H1 (cell line): Measurements from ENCODE around the gene ELOVL1. TPM values are rescaled to one million over a fixed set of nuclear protein-coding genes. Genes with fewer than 3 reads are reported as not detected.

Experiments
- CTCF ChIA-PET: fragments of 300-600 bp; sonication (Branson Sonifier 250); formaldehyde crosslinking; loops from one replicate; lab custom pipeline; 2021; ENCODE audit not compliant: partially characterized antibody; lab: Charles Lee
- POLR2A ChIA-PET: fragments of 300-600 bp; sonication (Branson Sonifier 250); formaldehyde crosslinking; loops from one replicate; lab custom pipeline; 2021; ENCODE audit warnings: inconsistent platforms; ENCODE audit not compliant: partially characterized antibody; lab: Charles Lee
- DNase-seq, 2 experiments: peaks; one replicate each; pipeline versions ENCODE4 v3.0.0 to v3.0.0-alpha.2; 2010 to 2022; ENCODE audit warnings: low spot score in 2 of 2, low read depth in 1 of 2, mixed read lengths in 1 of 2
- FAIRE-seq: peaks from 2 replicates; lab custom pipeline; 2011; peaks lifted over from hg19 to GRCh38; lab: Jason Lieb, UNC
- H2AFZ ChIP-seq: 2 replicates; pipeline ENCODE4 v1.8.1; 2012; ENCODE audit warnings: low read length, inconsistent platforms
- H2AK5ac ChIP-seq: 2 replicates; pipeline ENCODE4 v1.6.1; 2013; ENCODE audit warnings: low read depth, low read length
- H2BK120ac ChIP-seq: replicated peaks from 2 replicates; pipeline ENCODE3; 2013; ENCODE audit warnings: low read depth, low read length, inconsistent platforms
- H2BK12ac ChIP-seq: 2 replicates; pipeline ENCODE4 v1.6.1; 2013; ENCODE audit warnings: low read depth, low read length
- H2BK15ac ChIP-seq: 2 replicates; pipeline ENCODE4 v1.6.1; 2013; ENCODE audit warnings: low read length
- H2BK20ac ChIP-seq: 2 replicates; pipeline ENCODE4 v1.6.1; 2013; ENCODE audit warnings: low read length
- H2BK5ac ChIP-seq: 2 replicates; pipeline ENCODE4 v1.6.1; 2013; ENCODE audit warnings: low read depth, low read length
- H3K14ac ChIP-seq: 2 replicates; pipeline ENCODE4 v1.6.1; 2013; ENCODE audit warnings: inconsistent platforms; ENCODE audit not compliant: insufficient read length
- H3K18ac ChIP-seq: 2 replicates; pipeline ENCODE4 v1.6.1; 2013; ENCODE audit warnings: low read length; ENCODE audit errors: extremely low read depth
- H3K23ac ChIP-seq: 2 replicates; pipeline ENCODE4 v1.6.1; 2013; ENCODE audit warnings: inconsistent platforms; ENCODE audit not compliant: insufficient read length
- H3K23me2 ChIP-seq: 2 replicates; pipeline ENCODE4 v1.6.1; 2013; ENCODE audit warnings: low read depth, low read length
- H3K27ac ChIP-seq: 2 replicates; pipeline ENCODE4 v1.6.1; 2011; ENCODE audit warnings: low read depth, low read length, inconsistent platforms
- H3K27me3 ChIP-seq, 4 experiments: replicated peaks in 1 of 4; 1 replicate in 1 of 4; 2 replicates in 3 of 4; pipeline versions ENCODE4 v1.6.1 to v1.8.1; 2011 to 2013; ENCODE audit warnings: low read length in 3 of 4, mild to moderate bottlenecking in 3 of 4, inconsistent platforms in 2 of 4, mixed read lengths in 2 of 4, moderate library complexity in 1 of 4; ENCODE audit not compliant: control insufficient read depth in 3 of 4, insufficient read depth in 3 of 4; ENCODE audit errors: extremely low read depth in 1 of 4
- H3K36me3 ChIP-seq, 4 experiments: 2 replicates each; pipeline versions ENCODE4 v1.6.1 to v1.8.1; 2011 to 2013; ENCODE audit warnings: mild to moderate bottlenecking in 4 of 4, low read length in 3 of 4, moderate library complexity in 2 of 4, control low read depth in 1 of 4, inconsistent platforms in 1 of 4; ENCODE audit not compliant: insufficient read depth in 4 of 4, control insufficient read depth in 2 of 4
- H3K4ac ChIP-seq: replicated peaks from 2 replicates; pipeline ENCODE3; 2013; ENCODE audit warnings: low read length, low read depth, mixed read lengths, inconsistent platforms; ENCODE audit not compliant: insufficient read length
- H3K4me1 ChIP-seq, 4 experiments: replicated peaks in 1 of 4; 1 replicate in 1 of 4; 2 replicates in 3 of 4; pipeline versions ENCODE4 v1.6.1 to v1.8.1; 2011 to 2013; ENCODE audit warnings: low read length in 3 of 4, inconsistent platforms in 2 of 4, mixed read lengths in 1 of 4; ENCODE audit not compliant: insufficient read depth in 4 of 4, control insufficient read depth in 3 of 4
- H3K4me2 ChIP-seq, 2 experiments: 2 replicates each; pipeline versions ENCODE4 v1.6.1 to v1.8.1; 2011 to 2013; ENCODE audit warnings: low read depth in 2 of 2, low read length in 2 of 2, control low read depth in 1 of 2, inconsistent platforms in 1 of 2, mild to moderate bottlenecking in 1 of 2; ENCODE audit not compliant: insufficient read depth in 1 of 2
- H3K4me3 ChIP-seq, 4 experiments: fragments of 200-600, 300-600 bp in 1 of 4; sonication (generic), shearing (Covaris generic), sonication (Bioruptor Twin) in 1 of 4; 2 replicates each; pipeline versions ENCODE4 v1.5.1 to v1.8.1; 2011 to 2016; ENCODE audit warnings: low read length in 4 of 4, low read depth in 3 of 4, control low read depth in 2 of 4, inconsistent platforms in 2 of 4, mild to moderate bottlenecking in 2 of 4, mixed read lengths in 1 of 4, moderate library complexity in 1 of 4; ENCODE audit not compliant: insufficient read depth in 2 of 4; ENCODE audit errors: extremely low read depth in 1 of 4
- H3K56ac ChIP-seq: replicated peaks from 2 replicates; pipeline ENCODE3; 2013; ENCODE audit warnings: low read depth, mild to moderate bottlenecking, mixed read lengths, low read length, inconsistent platforms; ENCODE audit not compliant: insufficient read length
- H3K79me1 ChIP-seq: 2 replicates; pipeline ENCODE4 v1.6.1; 2013; ENCODE audit warnings: low read depth, low read length, control low read depth
- H3K79me2 ChIP-seq, 2 experiments: 2 replicates each; pipeline versions ENCODE4 v1.6.1 to v1.8.1; 2012 to 2013; ENCODE audit warnings: low read length in 2 of 2, mild to moderate bottlenecking in 2 of 2, inconsistent platforms in 1 of 2; ENCODE audit not compliant: insufficient read depth in 2 of 2, control insufficient read depth in 1 of 2
- H3K9ac ChIP-seq, 4 experiments: replicated peaks in 1 of 4; 1 replicate in 1 of 4; 2 replicates in 3 of 4; pipeline versions ENCODE4 v1.6.1 to v1.8.1; 2011 to 2013; ENCODE audit warnings: low read depth in 3 of 4, low read length in 3 of 4, control low read depth in 2 of 4, mild to moderate bottlenecking in 2 of 4, moderate library complexity in 2 of 4, inconsistent platforms in 1 of 4; ENCODE audit errors: extremely low read depth in 1 of 4
- H3K9me3 ChIP-seq, 2 experiments: 2 replicates each; pipeline versions ENCODE4 v1.6.1 to v1.8.1; 2012 to 2013; ENCODE audit warnings: mild to moderate bottlenecking in 2 of 2, moderate library complexity in 2 of 2, control low read depth in 1 of 2, inconsistent platforms in 1 of 2, low read depth in 1 of 2, low read length in 1 of 2, mixed read lengths in 1 of 2; ENCODE audit not compliant: insufficient read depth in 2 of 2
- H4K20me1 ChIP-seq, 2 experiments: replicated peaks in 1 of 2; 2 replicates each; pipeline versions ENCODE3 to v1.8.1; 2011 to 2013; ENCODE audit warnings: inconsistent platforms in 2 of 2, low read length in 2 of 2, mild to moderate bottlenecking in 1 of 2; ENCODE audit not compliant: insufficient read depth in 2 of 2, control insufficient read depth in 1 of 2
- H4K5ac ChIP-seq: 2 replicates; pipeline ENCODE4 v1.6.1; 2013; ENCODE audit warnings: low read length, low read depth, mixed read lengths, inconsistent platforms; ENCODE audit not compliant: insufficient read length
- H4K8ac ChIP-seq: 2 replicates; pipeline ENCODE4 v1.8.0; 2013; ENCODE audit warnings: mild to moderate bottlenecking, moderate library complexity, low read length, inconsistent platforms; ENCODE audit not compliant: insufficient read depth; ENCODE audit errors: extremely low read depth
- H4K91ac ChIP-seq: replicated peaks from 2 replicates; pipeline ENCODE3; 2013; ENCODE audit warnings: low read length, mixed read lengths, inconsistent platforms; ENCODE audit not compliant: insufficient read length
- BRCA1 ChIP-seq: IDR thresholded peaks from 2 replicates; pipeline ENCODE4 v1.6.1; 2012; ENCODE audit warnings: low read depth, low read length, improper control_type of control experiment
- CTBP2 ChIP-seq: IDR thresholded peaks from 2 replicates; pipeline ENCODE4 v1.7.0; 2011; ENCODE audit warnings: borderline replicate concordance, mild to moderate bottlenecking, moderate library complexity, mixed read lengths, low read length; ENCODE audit not compliant: insufficient read depth, insufficient read length
- HDAC6 ChIP-seq: IDR thresholded peaks from one replicate; pipeline ENCODE4 v1.7.1; 2012; ENCODE audit warnings: low read depth, mild to moderate bottlenecking, inconsistent platforms, low read length, moderate library complexity
- MAX ChIP-seq: IDR thresholded peaks from 2 replicates; pipeline ENCODE4 v1.6.1; 2012; ENCODE audit warnings: inconsistent platforms
- SUZ12 ChIP-seq: fragments of 200-600 bp; sonication (generic); IDR thresholded peaks from 2 replicates; pipeline ENCODE4 v1.6.1; 2012; ENCODE audit warnings: mild to moderate bottlenecking, inconsistent platforms, low read length, moderate library complexity, mixed read lengths
- WGBS, 2 experiments: shearing (Covaris generic) in 1 of 2; methylation state at CpG; one replicate each; pipeline versions ENCODE4 v1.1.6 to v1.1.7; 2013 to 2015; ENCODE audit warnings: low lambda C conversion rate in 2 of 2, mixed read lengths in 2 of 2, inconsistent platforms in 1 of 2, low coverage in 1 of 2, missing lambda C conversion rate in 1 of 2; ENCODE audit not compliant: insufficient replicate concordance in 2 of 2, insufficient coverage in 1 of 2, insufficient read length in 1 of 2; ENCODE audit errors: extremely low coverage in 1 of 2, missing lambda C conversion rate in 1 of 2; 5-methylcytosine and 5-hydroxymethylcytosine counted together
- polyA plus RNA-seq, 7 experiments: library from polyadenylated mRNA; depleted of rRNA in 3 of 7; stranded (reverse) in 5 of 7; unstranded in 2 of 7; fragments of >200 nt in 5 of 7; fragments of 200-250 nt in 2 of 7; gene quantifications; 1 replicate in 5 of 7; 2 replicates in 1 of 7; 4 replicates in 1 of 7; pipeline versions ENCODE4 v1.2.1 to v1.2.3, GENCODE V29; 2011 to 2013; ENCODE audit warnings: missing spikeins in 2 of 7, mixed read lengths in 2 of 7
- total RNA-seq: library from RNA; stranded (reverse); fragmentation: NEBNext Ultra II Directional; extraction: Animal tissue kit (Norgen Biotek cat#: 25700); gene quantifications from 2 replicates; pipeline ENCODE4 v1.2.1, GENCODE V29; 2021

ELOVL1 gene
- total and polyA plus RNA-seq, 2 of the 8 experiments (the other 6 are each of a cell fraction or from before 2014, with no cell fraction given): 28.5 to 68.1 TPM

DNA sequence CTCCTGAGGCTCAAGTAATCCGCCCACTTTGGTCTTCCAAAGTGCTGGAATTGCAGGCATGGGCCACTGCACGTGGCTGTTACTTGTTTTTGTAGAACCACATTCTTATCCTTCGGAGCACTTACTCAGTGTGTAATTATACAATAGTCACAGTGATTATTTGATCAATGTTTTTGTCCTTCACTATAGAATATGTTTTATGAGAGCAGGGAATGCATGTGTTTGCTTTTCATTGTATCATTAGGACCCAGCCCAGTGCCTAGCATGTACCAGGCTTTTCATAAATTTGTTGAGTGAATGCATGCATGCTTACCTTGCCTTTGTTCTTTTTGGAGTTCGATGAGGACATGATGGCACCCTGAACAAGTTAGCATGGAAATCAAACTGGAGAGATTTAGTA lies 27.7 kb upstream of the ELOVL1 start:
- H3K23me2 ChIP-seq: no peaks in the 10 kb centered on the region
- 0 out of 7 replicates have a peak, but pooled peaks cover 0 to 2% (median 0%) of the 10 kb centered on the region in 4 experiments for H3K4me1 ChIP-seq
- 82% methylated on average over 4 of the region's 4 CpGs; no CpG with 5 or more reads in 1 of the 2 experiments for WGBS, 2 experiments
- H2AK5ac ChIP-seq: no peak overlapping the region
- no peak overlapping the region for H3K56ac ChIP-seq
- no peak overlapping the region for H2BK15ac ChIP-seq
- H4K20me1 ChIP-seq: no peaks in the 10 kb centered on the region
- H3K4me3 ChIP-seq: no peak overlapping the region
- no peak overlapping the region for H3K27ac ChIP-seq
- H2BK20ac ChIP-seq: no peak overlapping the region
- H3K27me3 ChIP-seq: no peaks in the 10 kb centered on the region
- no peak overlapping the region for H2BK120ac ChIP-seq
- no peak overlapping the region for H3K14ac ChIP-seq
- no peak overlapping the region for H4K91ac ChIP-seq
- H3K9ac ChIP-seq: no peak overlapping the region
- H3K79me1 ChIP-seq: no peaks in the 10 kb centered on the region
- H3K9me3 ChIP-seq: no peaks in the 10 kb centered on the region
- no peak overlapping the region for H3K18ac ChIP-seq
- H2BK5ac ChIP-seq: no peak overlapping the region
- H4K5ac ChIP-seq: no peak overlapping the region
- no peak overlapping the region for H3K4me2 ChIP-seq
- H3K23ac ChIP-seq: no peak overlapping the region
- H4K8ac ChIP-seq: no peak overlapping the region
- POLR2A ChIA-PET: interaction anchor here (1.1 kb wide), 1 partner anchor 19 kb away, joined by 3 read pairs; no protein-coding TSS in a partner anchor
- no peak overlapping the region for H2AFZ ChIP-seq
- no peak overlapping the region for H3K4ac ChIP-seq
- no peak for FAIRE-seq
- DNase-seq: no peak
- no peak for TF ChIP-seq HDAC6
- no peak for TF ChIP-seq SUZ12
- no peak for TF ChIP-seq CTBP2
- TF ChIP-seq BRCA1: no peak
- no peak for TF ChIP-seq MAX
- CTCF ChIA-PET: interaction anchor here (1.6 to 1.7 kb wide), 2 partner anchors 12 to 19 kb away, joined by 3 to 4 read pairs; no protein-coding TSS in a partner anchor
- H3K79me2 ChIP-seq: peaks cover 0 to 4% of the 10 kb centered on the region in 2 experiments; a peak in 1 of 4 replicates
- H2BK12ac ChIP-seq: no peak overlapping the region
- peaks cover 0 to 2% (median 0%) of the 10 kb centered on the region in 4 experiments; a peak in 1 of 8 replicates for H3K36me3 ChIP-seq
